Dendritic cell treated with granulocyte-macrophage colony-stimulating factor and Interleukin-4, amounts not matched to agents 40 ng/mL and 50 ng/mL, for 4 days (primary cell): ENCODE results near the gene PEX3.
"Not testable (repeated sequence)": the region's sequence is repeated elsewhere in the genome, so short reads cannot be mapped to it uniquely, and the experiment has no call there.

Experiments used
- H3K27ac Mint-ChIP-seq: one replicate; pipeline ENCODE4 v1.8.0; 2022; ENCODE audit warnings: mild to moderate bottlenecking, mixed read lengths
- H3K27me3 Mint-ChIP-seq: one replicate; pipeline ENCODE4 v1.8.0; 2022; ENCODE audit warnings: mild to moderate bottlenecking, mixed read lengths
- H3K36me3 Mint-ChIP-seq: one replicate; pipeline ENCODE4 v1.8.0; 2022; ENCODE audit warnings: low read depth, mixed read lengths
- H3K4me1 Mint-ChIP-seq: one replicate; pipeline ENCODE4 v1.8.0; 2022; ENCODE audit warnings: low read depth, mixed read lengths
- H3K4me3 Mint-ChIP-seq: one replicate; pipeline ENCODE4 v1.8.0; 2022; ENCODE audit warnings: mild to moderate bottlenecking, moderate library complexity, mixed read lengths
- H3K9me3 Mint-ChIP-seq: one replicate; pipeline ENCODE4 v1.8.0; 2022; ENCODE audit warnings: mixed read lengths
- intact Hi-C: fragments of 100-400 bp; cut with micrococcal nuclease; formaldehyde crosslinking; loops from one replicate; pipeline ENCODE4 v1.15.0; 2022

PEX3 gene

GRCh38 chr6:143465546-143465945, 14.9 kb downstream of the PEX3 start:
- peaks cover 12% of the 10 kb centered on the region for H3K36me3 Mint-ChIP-seq
- no peaks in the 10 kb centered on the region for H3K9me3 Mint-ChIP-seq
- H3K27me3 Mint-ChIP-seq: no peaks in the 10 kb centered on the region
- H3K4me3 Mint-ChIP-seq: no peak overlapping the region
- intact Hi-C loops: no loop called here
- H3K4me1 Mint-ChIP-seq: no peaks in the 10 kb centered on the region
- no peak overlapping the region for H3K27ac Mint-ChIP-seq

DNA sequence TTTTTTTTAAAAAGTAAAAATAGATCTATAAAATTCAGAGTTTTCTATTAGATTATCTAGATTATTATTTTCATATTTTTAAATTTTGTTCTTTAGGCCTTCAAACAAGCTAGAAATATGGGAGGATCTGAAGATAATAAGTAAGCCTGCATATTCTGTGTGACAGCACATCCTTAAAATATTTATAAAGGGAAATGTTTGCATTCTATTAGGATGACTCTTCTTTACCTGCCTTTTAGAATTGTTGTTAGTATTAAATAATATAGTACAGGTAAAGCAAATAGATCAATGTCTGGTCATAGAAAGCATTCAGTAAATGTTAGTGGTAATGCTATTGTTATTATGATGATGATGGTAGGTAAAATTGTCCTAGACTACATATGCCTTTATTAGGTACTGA, 17.4 kb downstream of the PEX3 start:
- peaks cover 17% of the 10 kb centered on the region for H3K36me3 Mint-ChIP-seq
- no peak overlapping the region for H3K27ac Mint-ChIP-seq
- no peaks in the 10 kb centered on the region for H3K4me1 Mint-ChIP-seq
- no peaks in the 10 kb centered on the region for H3K9me3 Mint-ChIP-seq
- intact Hi-C loops: no loop called here
- H3K27me3 Mint-ChIP-seq: no peaks in the 10 kb centered on the region
- no peak overlapping the region for H3K4me3 Mint-ChIP-seq

DNA sequence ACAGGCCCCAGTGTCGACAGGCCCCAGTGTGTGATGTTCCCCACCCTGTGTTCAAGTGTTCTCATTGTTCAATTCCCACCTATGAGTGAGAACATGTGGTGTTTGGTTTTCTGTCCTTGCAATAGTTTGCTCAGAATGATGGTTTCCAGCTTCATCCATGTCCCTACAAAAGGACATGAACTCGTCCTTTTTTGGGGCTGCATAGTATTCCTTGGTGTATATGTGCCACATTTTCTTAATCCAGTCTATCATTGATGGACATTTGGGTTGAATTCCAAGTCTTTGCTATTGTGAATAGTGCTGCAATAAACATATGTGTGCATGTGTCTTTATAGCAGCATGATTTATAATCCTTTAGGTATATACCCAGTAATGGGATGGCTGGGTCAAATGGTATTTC, 18.2 kb downstream of the PEX3 start:
- H3K9me3 Mint-ChIP-seq, H3K27ac Mint-ChIP-seq, H3K4me1 Mint-ChIP-seq, H3K4me3 Mint-ChIP-seq, H3K27me3 Mint-ChIP-seq, intact Hi-C loops: not testable (repeated sequence)
- H3K36me3 Mint-ChIP-seq: peaks cover 23% of the 10 kb centered on the region

DNA sequence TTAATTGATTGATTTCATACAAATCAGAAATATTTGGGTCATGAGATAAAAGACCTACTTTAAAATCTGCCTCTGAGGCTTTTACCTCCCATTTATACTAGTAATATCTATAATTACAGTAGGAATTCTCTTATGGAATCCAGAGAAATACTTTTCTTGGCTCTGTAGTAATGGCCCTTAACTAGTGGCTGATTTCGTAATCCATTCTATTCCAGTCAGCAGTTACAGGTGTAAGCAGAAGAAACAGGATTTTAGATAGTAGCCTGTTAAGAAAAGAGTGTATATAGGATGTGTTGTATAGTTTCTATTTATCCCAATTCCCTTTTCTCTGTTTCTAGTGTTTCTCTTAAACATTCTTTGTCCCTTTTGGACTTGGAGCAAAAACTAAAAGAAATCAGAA, 21.2 kb downstream of the PEX3 start:
- intact Hi-C loops: no loop called here
- H3K4me3 Mint-ChIP-seq: no peak overlapping the region
- peaks cover 44% of the 10 kb centered on the region for H3K36me3 Mint-ChIP-seq
- H3K27me3 Mint-ChIP-seq: no peaks in the 10 kb centered on the region
- H3K4me1 Mint-ChIP-seq: no peaks in the 10 kb centered on the region
- H3K9me3 Mint-ChIP-seq: no peaks in the 10 kb centered on the region
- no peak overlapping the region for H3K27ac Mint-ChIP-seq

- H3K27ac Mint-ChIP-seq: no peak overlapping the region
- intact Hi-C loops: no loop called here
- H3K9me3 Mint-ChIP-seq: no peaks in the 10 kb centered on the region
- H3K36me3 Mint-ChIP-seq: peaks cover 48% of the 10 kb centered on the region
- H3K4me3 Mint-ChIP-seq: no peak overlapping the region
- no peaks in the 10 kb centered on the region for H3K27me3 Mint-ChIP-seq
- peaks cover 9% of the 10 kb centered on the region for H3K4me1 Mint-ChIP-seq
Measured at GRCh38 chr6:143476545-143476944, 25.9 kb downstream of the PEX3 start.

- H3K36me3 Mint-ChIP-seq: peaks cover 32% of the 10 kb centered on the region
- H3K27ac Mint-ChIP-seq: no peak overlapping the region
- peaks cover 9% of the 10 kb centered on the region for H3K4me1 Mint-ChIP-seq
- intact Hi-C loops: no loop called here
- no peaks in the 10 kb centered on the region for H3K27me3 Mint-ChIP-seq
- H3K9me3 Mint-ChIP-seq: no peaks in the 10 kb centered on the region
- H3K4me3 Mint-ChIP-seq: no peak overlapping the region
Measured at GRCh38 chr6:143478479-143479062, 28.0 kb downstream of the PEX3 start.

- no peaks in the 10 kb centered on the region for H3K27me3 Mint-ChIP-seq
- intact Hi-C loops: no loop called here
- peaks cover 9% of the 10 kb centered on the region for H3K4me1 Mint-ChIP-seq
- H3K4me3 Mint-ChIP-seq: no peak overlapping the region
- peaks cover 7% of the 10 kb centered on the region for H3K36me3 Mint-ChIP-seq
- H3K27ac Mint-ChIP-seq: no peak overlapping the region
- H3K9me3 Mint-ChIP-seq: no peaks in the 10 kb centered on the region
Measured at GRCh38 chr6:143482593-143482992, 32.0 kb downstream of the PEX3 start.

DNA sequence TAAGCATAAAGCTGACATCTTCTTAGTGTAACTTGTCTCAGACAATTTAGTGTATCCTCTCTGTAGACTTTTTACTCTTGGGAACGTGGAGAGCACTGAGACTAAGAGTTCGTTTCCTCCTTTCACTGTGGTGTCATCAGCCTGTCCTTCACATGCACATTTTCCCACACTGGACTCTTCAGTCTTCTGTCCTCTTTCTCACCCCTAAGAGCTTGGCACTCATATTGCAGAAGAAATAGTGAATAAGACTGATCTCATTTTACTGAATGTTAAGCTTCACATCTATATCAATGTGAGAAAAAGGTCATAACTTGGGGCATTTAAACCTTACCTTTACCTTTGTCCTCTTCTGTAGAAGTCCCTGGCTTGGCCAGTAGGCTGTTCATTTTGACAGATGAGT, 35.4 kb downstream of the PEX3 start:
- Mint-ChIP-seq H3K36me3 (no peaks in the 10 kb centered on the region), H3K27me3 (no peaks in the 10 kb centered on the region), H3K9me3 (no peaks in the 10 kb centered on the region), H3K27ac (no peak overlapping the region), H3K4me1 (no peaks in the 10 kb centered on the region), H3K4me3 (no peak overlapping the region)
- intact Hi-C loops: no loop called here

DNA sequence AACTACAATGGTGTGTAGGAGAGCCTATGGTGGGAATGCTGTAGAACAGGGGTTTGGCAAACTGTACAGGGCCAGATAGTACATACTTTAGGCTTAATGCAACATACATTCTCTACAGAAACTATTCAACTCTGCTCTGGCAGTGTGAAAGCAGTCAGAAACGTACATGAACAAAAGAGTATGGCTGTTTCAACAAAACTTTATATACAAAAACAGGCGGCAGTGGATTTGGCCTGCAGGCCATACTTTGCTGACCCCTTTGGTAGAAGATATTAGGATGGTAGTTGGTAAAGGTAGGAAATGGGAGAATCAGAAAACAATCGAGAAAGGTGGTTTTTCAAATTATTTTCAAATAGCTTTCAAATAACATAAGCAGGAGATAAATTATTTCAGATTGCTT, 36.1 kb downstream of the PEX3 start:
- Mint-ChIP-seq H3K4me3 (no peak overlapping the region), H3K4me1 (no peaks in the 10 kb centered on the region), H3K36me3 (no peaks in the 10 kb centered on the region), H3K27ac (no peak overlapping the region), H3K27me3 (no peaks in the 10 kb centered on the region), H3K9me3 (no peaks in the 10 kb centered on the region)
- intact Hi-C loops: no loop called here

GRCh38 chr6:143490244-143490643, 39.6 kb downstream of the PEX3 start:
- intact Hi-C loops: no loop called here
- Mint-ChIP-seq H3K27ac (no peak overlapping the region), H3K27me3 (no peaks in the 10 kb centered on the region), H3K4me1 (no peaks in the 10 kb centered on the region), H3K36me3 (peaks cover 28% of the 10 kb centered on the region), H3K9me3 (no peaks in the 10 kb centered on the region), H3K4me3 (no peak overlapping the region)

DNA sequence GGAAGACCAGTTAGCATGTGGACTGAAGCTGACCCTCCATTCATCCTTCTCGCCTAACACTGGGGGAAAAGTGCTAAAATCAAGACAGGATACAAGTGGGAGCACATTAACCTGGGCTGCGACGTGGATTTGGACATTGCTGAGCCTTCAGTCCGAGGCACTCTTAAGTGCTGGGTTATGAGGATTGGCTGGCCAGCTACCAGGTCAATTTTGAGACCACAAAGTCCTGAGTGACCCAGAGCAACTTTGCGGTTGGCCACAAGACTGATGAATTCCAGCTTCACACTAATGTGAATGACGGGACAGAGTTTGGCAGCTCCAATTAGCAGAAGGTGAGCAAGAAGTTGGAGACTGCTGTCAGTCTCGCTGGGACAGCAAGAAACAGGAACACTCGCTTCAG, 40.2 kb downstream of the PEX3 start:
- H3K27me3 Mint-ChIP-seq: no peaks in the 10 kb centered on the region
- no peak overlapping the region for H3K27ac Mint-ChIP-seq
- intact Hi-C loops: no loop called here
- no peaks in the 10 kb centered on the region for H3K4me1 Mint-ChIP-seq
- peaks cover 34% of the 10 kb centered on the region for H3K36me3 Mint-ChIP-seq
- H3K4me3 Mint-ChIP-seq: no peak overlapping the region
- H3K9me3 Mint-ChIP-seq: no peaks in the 10 kb centered on the region

- Mint-ChIP-seq H3K4me3 (no peak overlapping the region), H3K36me3 (peaks cover 80% of the 10 kb centered on the region), H3K4me1 (no peaks in the 10 kb centered on the region), H3K9me3 (peaks cover 11% of the 10 kb centered on the region), H3K27ac (no peak overlapping the region), H3K27me3 (no peaks in the 10 kb centered on the region)
- intact Hi-C loops: no loop called here
Measured at GRCh38 chr6:143496974-143497373, 46.4 kb downstream of the PEX3 start.

DNA sequence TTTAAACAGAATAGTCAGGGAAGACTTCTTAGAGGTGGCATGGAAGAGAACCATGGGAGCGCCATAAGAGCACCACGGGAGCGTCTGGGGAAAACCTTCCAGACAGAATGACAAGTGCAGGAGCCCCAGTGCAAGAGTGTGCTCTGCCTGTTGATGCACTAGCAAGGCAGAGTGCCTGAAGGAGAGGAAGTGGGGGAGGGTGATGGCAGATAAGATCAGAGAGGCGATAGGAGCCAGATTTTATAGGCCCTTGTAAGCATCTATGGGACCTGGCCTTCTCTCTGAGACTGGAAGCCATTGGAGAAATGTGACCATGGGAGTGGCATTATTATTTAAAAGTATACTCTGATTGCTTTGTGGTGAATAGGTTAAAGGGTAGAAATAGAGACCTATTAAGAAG, 47.8 kb downstream of the PEX3 start:
- intact Hi-C loops: no loop called here
- peaks cover 11% of the 10 kb centered on the region for H3K9me3 Mint-ChIP-seq
- no peak overlapping the region for H3K27ac Mint-ChIP-seq
- H3K4me3 Mint-ChIP-seq: no peak overlapping the region
- no peaks in the 10 kb centered on the region for H3K27me3 Mint-ChIP-seq
- no peaks in the 10 kb centered on the region for H3K4me1 Mint-ChIP-seq
- peaks cover 78% of the 10 kb centered on the region for H3K36me3 Mint-ChIP-seq

DNA sequence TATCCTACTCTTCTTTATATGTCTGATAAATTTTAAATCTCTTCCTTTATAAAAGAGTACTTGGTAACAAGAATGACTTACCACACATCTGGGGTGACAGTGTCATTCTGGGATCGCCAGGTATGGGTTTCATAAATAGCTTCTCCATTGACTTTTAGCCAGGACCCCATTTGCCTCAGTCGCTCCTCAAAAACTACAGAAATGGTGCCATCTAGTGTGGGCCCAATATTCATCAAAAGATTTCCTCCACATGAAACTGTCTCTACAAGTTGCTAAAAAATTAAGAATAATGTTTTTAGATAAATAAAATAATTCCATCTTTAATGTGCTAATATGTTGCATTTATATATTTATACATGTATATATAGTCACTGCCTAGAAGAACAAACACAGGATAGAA, 51.2 kb downstream of the PEX3 start:
- Mint-ChIP-seq H3K4me1 (peaks cover 6% of the 10 kb centered on the region), H3K27ac (no peak overlapping the region), H3K27me3 (no peaks in the 10 kb centered on the region), H3K9me3 (peaks cover 11% of the 10 kb centered on the region), H3K4me3 (no peak overlapping the region), H3K36me3 (peaks cover 84% of the 10 kb centered on the region)
- intact Hi-C loops: no loop called here

DNA sequence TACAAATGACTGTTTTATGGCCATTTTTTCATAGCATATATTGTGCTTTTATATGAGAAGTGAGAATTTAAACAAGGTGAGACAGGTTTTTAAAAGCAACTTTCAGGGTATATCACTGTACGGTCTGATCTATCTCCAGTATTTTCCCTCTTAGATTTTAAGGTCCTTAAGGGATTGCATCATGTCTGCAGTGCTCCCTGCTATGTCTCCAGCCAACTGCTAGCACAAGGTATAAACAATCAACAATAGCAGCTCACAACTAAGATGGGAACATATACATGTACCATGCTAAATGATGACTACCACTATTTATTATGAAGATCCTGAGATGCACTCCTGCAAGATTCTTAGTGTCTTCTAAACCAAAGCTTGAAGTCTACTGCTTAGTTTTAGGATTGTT, 53.8 kb downstream of the PEX3 start:
- Mint-ChIP-seq H3K36me3 (peaks cover 85% of the 10 kb centered on the region), H3K4me3 (no peak overlapping the region), H3K4me1 (peaks cover 29% of the 10 kb centered on the region), H3K27me3 (no peaks in the 10 kb centered on the region), H3K9me3 (no peaks in the 10 kb centered on the region), H3K27ac (no peak overlapping the region)
- intact Hi-C loops: no loop called here
